HTR-8/SVneo (cell line): ENCODE results near the gene TEX48.

ENCODE experiments used
- DNase-seq: peaks from one replicate; pipeline ENCODE4 v3.0.0; 2011; ENCODE audit warnings: low spot score, mixed read lengths; ENCODE audit not compliant: insufficient read length
- FAIRE-seq: peaks from 2 replicates; lab custom pipeline; 2011; peaks lifted over from hg19 to GRCh38; lab: Jason Lieb, UNC

The TEX48 gene

GRCh38 chr9:114674076-114674797 lies 7.8 kb downstream of the TEX48 start:
- FAIRE-seq, result no peak
- DNase-seq, result no peak

- no peak for FAIRE-seq
Observed at GRCh38 chr9:114671605-114672004, 10.4 kb downstream of the TEX48 start.

GRCh38 chr9:114669961-114670360 lies 12.0 kb downstream of the TEX48 start:
- no peak for DNase-seq

More at GRCh38 chr9:114671605-114672004, 10.4 kb downstream of the TEX48 start:
- no peak for DNase-seq

GRCh38 chr9:114668146-114668545 lies 13.8 kb downstream of the TEX48 start:
- DNase-seq, result no peak
- no peak for FAIRE-seq

More at GRCh38 chr9:114669961-114670360, 12.0 kb downstream of the TEX48 start:
- no peak for FAIRE-seq

- no peak for FAIRE-seq
- DNase-seq, result no peak
Observed at GRCh38 chr9:114666851-114667250, 15.1 kb downstream of the TEX48 start.

- DNase-seq (no peak), FAIRE-seq (no peak)
Observed at GRCh38 chr9:114666401-114666800, 15.6 kb downstream of the TEX48 start.

- DNase-seq, result no peak
- no peak for FAIRE-seq
Observed at GRCh38 chr9:114664181-114664580, 17.8 kb downstream of the TEX48 start.

- no peak for FAIRE-seq
- DNase-seq, result peak; percentile 69
Observed at GRCh38 chr9:114662081-114662989, 19.7 kb downstream of the TEX48 start.

- no peak for FAIRE-seq
Observed at GRCh38 chr9:114657705-114658104, 24.3 kb downstream of the TEX48 start, which contains the start of gene TEX53. Gene TEX53, minus strand, starts transcription at chr9:114657805. Its CDS starts 31 bp downstream, at chr9:114657774.

GRCh38 chr9:114656301-114656700 lies 25.7 kb downstream of the TEX48 start:
- FAIRE-seq (no peak), DNase-seq (no peak)

More at GRCh38 chr9:114657705-114658104, 24.3 kb downstream of the TEX48 start, which contains the start of gene TEX53:
- no peak for DNase-seq

GRCh38 chr9:114655689-114656088 lies 26.3 kb downstream of the TEX48 start:
- no peak for FAIRE-seq
- DNase-seq, result no peak

- FAIRE-seq (no peak), DNase-seq (peak; percentile 67)
Observed at GRCh38 chr9:114653556-114654159, 28.3 kb downstream of the TEX48 start.

- FAIRE-seq (no peak), DNase-seq (no peak)
Observed at GRCh38 chr9:114652776-114653555, 29.0 kb downstream of the TEX48 start.

GRCh38 chr9:114643896-114644295 lies 38.1 kb downstream of the TEX48 start:
- no peak for FAIRE-seq
- DNase-seq, result no peak

- DNase-seq, result no peak
- FAIRE-seq, result no peak
Observed at GRCh38 chr9:114643001-114643400, 39.0 kb downstream of the TEX48 start.

- DNase-seq, result no peak
- FAIRE-seq, result no peak
Observed at GRCh38 chr9:114641967-114642366, 40.0 kb downstream of the TEX48 start.

- DNase-seq (no peak), FAIRE-seq (no peak)
Observed at GRCh38 chr9:114638404-114638803, 43.6 kb downstream of the TEX48 start.

GRCh38 chr9:114634387-114634786 lies 47.6 kb downstream of the TEX48 start:
- DNase-seq, result no peak
- no peak for FAIRE-seq

- FAIRE-seq (no peak), DNase-seq (no peak)
Observed at GRCh38 chr9:114633438-114634089, 48.4 kb downstream of the TEX48 start.
